Colonic mucosa (tissue), 4 donors: Measurements from ENCODE around the gene GNPTG. TPM values are rescaled to one million over a fixed set of nuclear protein-coding genes. Genes with fewer than 3 reads are reported as not detected.
A peak's percentile ranks its signal among the peaks of the same experiment; 100 is the strongest.

ENCODE experiments used
- DNase-seq: peaks from one replicate; pipeline ENCODE4 v3.0.0-alpha.2; 2020
- H3K27ac ChIP-seq: fragments of 200-600 bp; one replicate; pipeline ENCODE4 v1.8.0; 2021
- H3K27me3 ChIP-seq: fragments of 200-600 bp; one replicate; pipeline ENCODE4 v1.8.0; 2021
- H3K36me3 ChIP-seq: fragments of 200-600 bp; one replicate; pipeline ENCODE4 v1.8.0; 2021
- H3K4me1 ChIP-seq: fragments of 200-600 bp; one replicate; pipeline ENCODE4 v1.8.0; 2021; ENCODE audit warnings: mild to moderate bottlenecking
- H3K4me3 ChIP-seq: fragments of 200-600 bp; one replicate; pipeline ENCODE4 v1.8.0; 2021
- H3K9ac ChIP-seq, 2 donors: one replicate each; pipeline ENCODE4 v1.7.0; 2013; ENCODE audit warnings: control low read depth in 2 of 2, low read depth in 2 of 2, low read length in 2 of 2
- H3K9me3 ChIP-seq: fragments of 200-600 bp; one replicate; pipeline ENCODE4 v1.8.0; 2021
- intact Hi-C: fragments of 100-400 bp; cut with DNase I; formaldehyde crosslinking; loops from one replicate; pipeline ENCODE4 v1.14.1; 2022
- total RNA-seq, 2 donors: library from RNA; stranded (reverse); fragmentation: NEBNext Ultra II Directional in 1 of 2; extraction: Animal tissue kit (Norgen Biotek cat#: 25700) in 1 of 2; gene quantifications; one replicate each; pipeline ENCODE4 v1.2.1, GENCODE V29; 2021
- TF ChIP-seq, protein P1 (sequence below): fragments of 200-600 bp; IDR thresholded peaks from one replicate; pipeline ENCODE4 v1.8.0; 2022; ENCODE audit warnings: antibody characterized with exemption, mild to moderate bottlenecking
- donor health status: healthy.
- donor health status: DM: no; HTN: no; CAD: no.
- donor health status: DM: no; HTN: no; CAD: no.

Gene GNPTG
- total RNA-seq, 2 donors from 2014 or later, result 48.2 to 59.1 TPM

DNA sequence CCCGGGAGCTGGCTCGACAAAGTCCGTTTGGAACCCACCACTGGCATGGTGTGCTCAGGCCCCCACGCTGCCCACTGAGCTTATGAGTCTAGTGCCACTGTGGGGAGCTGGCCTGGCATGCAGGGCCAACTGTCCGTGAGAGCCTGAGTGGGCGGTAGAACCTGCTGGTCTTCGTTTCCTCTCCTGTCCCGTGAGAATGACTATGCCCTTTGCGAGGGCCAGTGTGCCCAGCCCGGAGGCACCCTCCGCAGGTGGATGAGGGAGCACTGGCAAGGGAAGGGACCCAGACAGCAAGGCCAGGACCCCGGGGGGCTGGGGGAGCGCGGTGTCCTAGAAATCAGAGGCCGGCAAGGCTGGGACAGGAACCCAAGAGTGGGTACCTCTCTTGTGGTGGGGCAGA is 15.1 kb upstream of the GNPTG start:
- Histone ChIP-seq H3K27me3 (peaks cover 48% of the 10 kb centered on the region), H3K4me3 (no peak overlapping the region)

DNA sequence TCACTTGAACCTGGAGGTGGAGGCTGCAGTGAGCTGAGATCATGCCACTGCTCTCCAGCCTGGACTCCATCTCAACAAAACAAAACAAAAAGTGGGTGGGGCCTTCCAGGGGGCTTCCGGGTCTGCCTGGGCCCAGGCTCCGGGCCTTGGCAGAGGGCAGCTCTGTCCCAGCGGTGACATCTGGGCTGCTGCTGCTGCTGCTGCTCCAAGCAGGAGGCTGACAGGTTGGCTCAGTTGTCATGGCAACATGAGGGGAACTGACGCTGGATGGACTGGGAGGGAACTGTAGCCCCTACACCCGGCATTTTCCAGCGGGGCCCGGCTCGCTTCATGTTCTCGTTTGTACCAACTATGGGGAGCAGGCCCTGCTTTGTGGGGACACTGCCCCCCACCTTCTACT is 14.2 kb upstream of the GNPTG start:
- TF ChIP-seq, protein P1, sequence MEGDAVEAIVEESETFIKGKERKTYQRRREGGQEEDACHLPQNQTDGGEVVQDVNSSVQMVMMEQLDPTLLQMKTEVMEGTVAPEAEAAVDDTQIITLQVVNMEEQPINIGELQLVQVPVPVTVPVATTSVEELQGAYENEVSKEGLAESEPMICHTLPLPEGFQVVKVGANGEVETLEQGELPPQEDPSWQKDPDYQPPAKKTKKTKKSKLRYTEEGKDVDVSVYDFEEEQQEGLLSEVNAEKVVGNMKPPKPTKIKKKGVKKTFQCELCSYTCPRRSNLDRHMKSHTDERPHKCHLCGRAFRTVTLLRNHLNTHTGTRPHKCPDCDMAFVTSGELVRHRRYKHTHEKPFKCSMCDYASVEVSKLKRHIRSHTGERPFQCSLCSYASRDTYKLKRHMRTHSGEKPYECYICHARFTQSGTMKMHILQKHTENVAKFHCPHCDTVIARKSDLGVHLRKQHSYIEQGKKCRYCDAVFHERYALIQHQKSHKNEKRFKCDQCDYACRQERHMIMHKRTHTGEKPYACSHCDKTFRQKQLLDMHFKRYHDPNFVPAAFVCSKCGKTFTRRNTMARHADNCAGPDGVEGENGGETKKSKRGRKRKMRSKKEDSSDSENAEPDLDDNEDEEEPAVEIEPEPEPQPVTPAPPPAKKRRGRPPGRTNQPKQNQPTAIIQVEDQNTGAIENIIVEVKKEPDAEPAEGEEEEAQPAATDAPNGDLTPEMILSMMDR, result no peak
- H3K9ac ChIP-seq, result no peak overlapping the region
- no peaks in the 10 kb centered on the region for H3K36me3 ChIP-seq
- no peaks in the 10 kb centered on the region for H3K9me3 ChIP-seq
- H3K27ac ChIP-seq, result no peak overlapping the region
- intact Hi-C loops, result no loop called here
- peaks cover 39% of the 10 kb centered on the region for H3K27me3 ChIP-seq
- peaks cover 10% of the 10 kb centered on the region for H3K4me1 ChIP-seq
- no peak overlapping the region for H3K4me3 ChIP-seq
- no peak for DNase-seq

More for the DNA sequence above, 15.1 kb upstream of the GNPTG start:
- no peaks in the 10 kb centered on the region for H3K9me3 ChIP-seq
- DNase-seq, result no peak
- TF ChIP-seq, protein P1, result no peak
- H3K27ac ChIP-seq, result no peak overlapping the region
- H3K36me3 ChIP-seq, result no peaks in the 10 kb centered on the region
- intact Hi-C loops, result no loop called here
- H3K4me1 ChIP-seq, result peaks cover 14% of the 10 kb centered on the region
- no peak overlapping the region for H3K9ac ChIP-seq

DNA sequence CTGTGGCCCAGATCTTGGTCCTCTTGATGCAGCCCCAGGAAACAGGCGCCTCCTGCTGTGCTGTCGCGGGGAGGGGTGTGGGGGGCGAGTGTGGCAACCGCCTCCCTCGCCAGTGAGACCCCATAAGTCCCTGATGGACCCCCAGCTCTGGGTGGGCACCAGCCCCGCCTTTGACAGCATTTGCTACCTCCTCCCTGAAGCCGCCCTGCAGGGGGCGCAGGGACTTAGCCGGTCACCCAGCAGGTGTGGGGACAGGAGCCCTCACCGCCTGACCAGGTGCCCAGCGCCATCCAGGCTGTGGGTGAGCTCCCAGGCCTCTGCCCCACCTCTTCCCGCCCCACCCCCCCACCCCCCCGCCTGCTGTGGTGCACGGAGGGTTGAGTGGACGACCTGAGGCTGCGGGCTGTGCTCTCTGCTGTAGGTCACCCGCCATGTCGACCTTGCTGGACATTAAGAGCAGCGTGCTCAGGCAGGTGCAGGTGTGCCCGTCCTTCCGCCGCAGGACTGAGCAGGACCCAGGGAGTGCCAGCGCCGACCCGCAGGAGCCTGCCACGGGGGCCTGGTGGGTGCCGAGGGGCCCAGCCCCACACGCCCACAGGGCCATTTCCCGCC is 13.5 kb upstream of the GNPTG start:
- no peak overlapping the region for H3K4me3 ChIP-seq
- intact Hi-C loops, result no loop called here
- H3K27ac ChIP-seq, result no peak overlapping the region
- TF ChIP-seq, protein P1, result peak; percentile 44
- H3K36me3 ChIP-seq, result no peaks in the 10 kb centered on the region
- H3K27me3 ChIP-seq, result peaks cover 32% of the 10 kb centered on the region
- H3K9ac ChIP-seq, result no peak overlapping the region
- H3K4me1 ChIP-seq, result peaks cover 12% of the 10 kb centered on the region
- H3K9me3 ChIP-seq, result no peaks in the 10 kb centered on the region
- DNase-seq, result peak; percentile 52

DNA sequence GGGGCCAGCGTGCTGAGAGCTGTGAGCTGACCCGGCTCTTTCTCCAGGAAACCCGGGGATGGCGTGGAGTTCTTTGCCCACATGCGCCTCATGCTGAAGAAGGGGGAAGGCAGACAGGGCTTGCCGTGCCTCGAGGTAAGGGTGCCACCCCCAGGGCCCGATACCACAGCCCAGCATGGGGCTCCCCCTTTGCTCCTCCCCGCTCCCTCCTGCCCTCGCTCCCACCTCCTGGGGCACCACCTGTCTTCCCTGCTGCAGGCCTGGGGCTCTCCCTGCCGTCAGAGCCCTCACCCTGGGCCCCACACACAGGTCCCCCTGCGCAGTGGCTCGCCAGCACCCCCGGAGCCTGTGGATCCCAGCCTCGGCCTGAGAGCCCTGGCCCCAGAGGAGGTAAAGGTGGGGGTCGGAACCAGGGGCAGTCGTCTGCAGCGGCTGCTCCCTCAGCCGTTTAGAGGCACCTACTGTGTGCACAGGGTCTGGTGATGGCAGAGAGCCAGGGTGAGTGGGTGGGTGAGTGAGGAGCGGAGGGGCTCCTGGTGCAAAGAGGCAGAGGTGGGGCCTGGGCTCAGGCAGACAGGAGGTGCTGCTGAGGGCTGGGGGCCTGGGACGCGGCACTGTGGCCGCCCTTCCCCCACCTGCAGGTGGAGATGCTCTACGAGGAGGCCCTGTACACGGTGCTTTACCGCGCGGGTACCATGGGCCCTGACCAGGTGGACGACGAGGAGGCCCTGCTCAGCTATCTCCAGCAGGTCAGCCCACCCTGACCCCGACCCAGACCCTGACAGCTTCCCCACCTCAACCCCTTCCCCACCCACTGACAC is 12.7 kb upstream of the GNPTG start:
- Histone ChIP-seq H3K36me3 (no peaks in the 10 kb centered on the region), H3K27me3 (peaks cover 23% of the 10 kb centered on the region), H3K9me3 (no peaks in the 10 kb centered on the region), H3K4me3 (no peak overlapping the region), H3K9ac (no peak overlapping the region), H3K27ac (no peak overlapping the region), H3K4me1 (peaks cover 7% of the 10 kb centered on the region)
- TF ChIP-seq, protein P1, result no peak
- no peak for DNase-seq
- intact Hi-C loops, result no loop called here

DNA sequence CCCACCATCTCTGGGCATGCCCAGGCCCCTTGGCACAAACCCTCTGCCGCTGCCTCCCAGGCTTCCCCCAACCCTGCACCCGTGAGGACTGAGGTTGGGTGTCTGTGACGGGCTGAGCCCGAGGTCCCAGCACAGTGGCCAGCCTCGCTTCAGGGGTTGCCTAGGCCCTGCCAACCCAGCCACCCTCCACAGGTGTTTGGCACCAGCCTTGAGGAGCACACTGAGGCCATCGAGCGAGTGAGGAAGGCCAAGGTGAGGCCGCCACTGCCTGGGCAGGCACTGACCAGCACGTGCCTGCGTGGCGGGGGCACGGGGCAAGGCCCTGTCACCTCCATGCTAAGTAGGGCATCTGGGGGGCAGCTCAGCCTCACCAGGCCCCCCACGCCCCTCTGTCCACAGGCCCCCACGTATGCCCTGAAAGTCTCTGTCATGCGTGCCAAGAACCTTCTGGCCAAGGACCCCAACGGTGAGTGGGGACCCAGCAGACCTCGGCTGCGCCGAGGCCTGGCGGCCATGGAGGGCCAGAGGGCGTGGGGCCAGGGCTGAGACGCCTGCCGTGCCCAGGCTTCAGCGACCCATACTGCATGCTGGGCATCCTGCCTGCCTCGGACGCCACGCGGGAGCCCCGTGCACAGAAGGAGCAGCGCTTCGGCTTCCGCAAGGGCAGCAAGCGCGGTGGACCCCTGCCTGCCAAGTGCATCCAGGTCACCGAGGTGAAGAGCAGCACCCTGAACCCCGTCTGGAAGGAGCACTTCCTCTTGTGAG is 10.8 kb upstream of the GNPTG start:
- Histone ChIP-seq H3K9ac (no peak overlapping the region), H3K4me3 (no peak overlapping the region), H3K4me1 (peaks cover 6% of the 10 kb centered on the region), H3K27me3 (peaks cover 5% of the 10 kb centered on the region), H3K27ac (no peak overlapping the region), H3K9me3 (no peaks in the 10 kb centered on the region), H3K36me3 (no peaks in the 10 kb centered on the region)
- no peak for DNase-seq
- TF ChIP-seq, protein P1, result no peak
- intact Hi-C loops, result no loop called here
